Mononuclear cell (primary cell): Measurements from ENCODE around the gene KRTAP20-3. TPM values are rescaled to one million over a fixed set of nuclear protein-coding genes. Genes with fewer than 3 reads are reported as not detected.

ENCODE experiments used
- H3K27me3 ChIP-seq: 2 replicates; pipeline ENCODE4 v1.6.0; 2011; ENCODE audit warnings: low read length, control low read depth; ENCODE audit not compliant: insufficient read depth
- H3K4me1 ChIP-seq: 2 replicates; pipeline ENCODE4 v1.5.1; 2011; ENCODE audit warnings: mild to moderate bottlenecking, low read length, control low read depth; ENCODE audit not compliant: insufficient read depth
- H3K4me3 ChIP-seq: 2 replicates; pipeline ENCODE4 v1.5.1; 2011; ENCODE audit warnings: mild to moderate bottlenecking, low read length, moderate library complexity
- H3K9me3 ChIP-seq: 2 replicates; pipeline ENCODE4 v1.5.1; 2011; ENCODE audit warnings: low read depth, mild to moderate bottlenecking, control low read depth, low read length
- total RNA-seq: library from RNA; depleted of rRNA; stranded (reverse); fragments of >200 nt; gene quantifications from one replicate; pipeline ENCODE4 v1.2.3, GENCODE V29; 2012

The KRTAP20-3 gene
- total RNA-seq, 1 donor, result not detected

DNA sequence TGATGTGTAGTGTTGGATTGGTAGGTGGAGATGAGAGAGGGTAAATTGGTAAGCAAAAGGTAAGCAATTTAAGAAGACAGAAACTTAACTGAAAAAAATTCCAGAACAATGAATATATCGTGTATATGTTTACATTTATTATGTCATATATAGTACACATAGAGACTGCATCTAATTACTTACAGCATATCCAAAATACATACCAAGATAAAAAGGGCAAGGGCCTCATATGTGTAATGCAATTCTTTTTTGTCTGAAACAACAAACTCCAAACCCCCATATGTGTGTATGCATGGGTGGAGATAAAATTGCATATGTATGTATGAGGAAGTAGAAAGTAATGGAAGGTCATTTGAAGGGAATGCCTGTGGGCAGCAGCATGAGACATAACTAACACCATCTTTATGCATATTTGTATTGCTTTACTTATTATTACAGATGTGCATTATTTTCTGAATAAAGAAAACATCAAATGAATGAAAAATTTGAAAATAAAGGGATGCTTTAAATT is 4.3 kb downstream of the KRTAP20-3 start:
- no peak overlapping the region for H3K4me3 ChIP-seq

DNA sequence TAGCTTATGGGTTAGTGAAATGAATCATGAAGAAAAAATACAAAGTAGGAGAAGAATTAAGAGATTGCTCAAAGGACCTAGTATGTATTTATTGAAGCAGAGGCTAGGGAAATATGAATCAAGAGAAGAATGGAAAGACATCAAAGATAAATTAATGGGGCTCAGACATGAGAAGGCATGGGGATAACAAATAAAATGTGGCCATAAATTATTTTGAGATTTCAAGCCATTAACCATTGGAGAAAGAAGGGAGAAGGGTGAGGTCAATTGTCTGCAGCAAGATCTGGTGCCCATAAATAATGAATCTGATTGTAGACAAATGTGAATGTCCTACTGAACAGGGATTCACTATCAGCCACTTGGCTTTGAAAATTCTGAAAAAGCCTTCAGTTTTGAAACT is 10.2 kb downstream of the KRTAP20-3 start:
- Histone ChIP-seq H3K27me3 (no peaks in the 10 kb centered on the region), H3K4me3 (no peak overlapping the region), H3K4me1 (no peaks in the 10 kb centered on the region), H3K9me3 (no peaks in the 10 kb centered on the region)

More for the DNA sequence above, 4.3 kb downstream of the KRTAP20-3 start:
- Histone ChIP-seq H3K9me3 (no peaks in the 10 kb centered on the region), H3K4me1 (no peaks in the 10 kb centered on the region), H3K27me3 (no peaks in the 10 kb centered on the region)

DNA sequence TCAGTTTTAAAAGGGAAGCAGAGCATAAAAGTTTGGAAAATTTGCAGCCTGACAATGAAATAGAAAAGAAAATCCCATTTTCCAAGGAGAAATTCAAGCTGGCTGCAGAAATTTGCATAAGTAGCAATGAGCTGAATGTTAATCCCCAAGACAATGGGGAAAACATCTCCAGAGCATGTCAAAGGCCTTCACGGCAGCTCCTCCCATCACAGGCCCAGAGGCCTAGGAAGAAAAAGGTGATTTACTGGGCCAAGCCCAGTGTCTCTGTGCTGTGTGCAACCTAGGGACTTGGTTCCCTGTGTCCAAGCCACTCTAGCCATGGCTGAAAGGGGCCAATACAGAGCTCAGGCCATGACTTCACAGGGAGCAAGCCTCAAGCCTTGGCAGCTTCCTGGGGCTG is 26.1 kb downstream of the KRTAP20-3 start:
- H3K4me1 ChIP-seq, result no peaks in the 10 kb centered on the region
- no peak overlapping the region for H3K4me3 ChIP-seq
- H3K27me3 ChIP-seq, result no peaks in the 10 kb centered on the region
- H3K9me3 ChIP-seq, result no peaks in the 10 kb centered on the region

DNA sequence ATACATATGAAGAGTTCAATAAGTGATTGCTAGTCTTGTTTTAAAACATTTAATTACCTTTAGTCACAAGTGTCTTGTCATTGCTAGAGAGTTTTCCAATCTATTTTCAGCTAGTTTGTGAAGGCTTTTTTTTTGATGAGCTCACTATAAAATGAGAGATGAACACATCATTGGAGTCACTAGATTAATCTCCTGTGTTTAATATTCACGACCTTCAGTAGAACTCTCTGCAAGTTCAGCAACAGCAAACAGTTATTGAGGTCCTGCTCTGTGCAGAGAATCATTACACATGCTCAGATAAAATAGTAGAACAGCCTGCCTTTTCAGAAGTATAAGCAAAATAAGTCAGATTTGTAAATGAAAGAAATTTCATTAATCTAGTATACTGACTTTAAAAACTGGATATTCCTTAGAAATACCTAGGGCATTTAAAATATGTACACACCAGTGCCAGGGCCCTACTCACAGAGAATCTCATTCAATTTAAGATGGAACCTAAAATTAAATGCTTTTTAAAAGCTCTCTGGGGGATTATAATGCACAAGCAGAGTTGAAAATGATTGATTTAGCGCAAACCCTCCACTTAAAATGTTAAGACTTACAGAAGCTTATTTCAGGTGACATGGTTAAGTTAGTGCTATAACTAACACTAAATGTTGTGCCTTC is 30.5 kb downstream of the KRTAP20-3 start:
- H3K27me3 ChIP-seq, result no peaks in the 10 kb centered on the region
- H3K4me1 ChIP-seq, result no peaks in the 10 kb centered on the region
- no peak overlapping the region for H3K4me3 ChIP-seq
- no peaks in the 10 kb centered on the region for H3K9me3 ChIP-seq

DNA sequence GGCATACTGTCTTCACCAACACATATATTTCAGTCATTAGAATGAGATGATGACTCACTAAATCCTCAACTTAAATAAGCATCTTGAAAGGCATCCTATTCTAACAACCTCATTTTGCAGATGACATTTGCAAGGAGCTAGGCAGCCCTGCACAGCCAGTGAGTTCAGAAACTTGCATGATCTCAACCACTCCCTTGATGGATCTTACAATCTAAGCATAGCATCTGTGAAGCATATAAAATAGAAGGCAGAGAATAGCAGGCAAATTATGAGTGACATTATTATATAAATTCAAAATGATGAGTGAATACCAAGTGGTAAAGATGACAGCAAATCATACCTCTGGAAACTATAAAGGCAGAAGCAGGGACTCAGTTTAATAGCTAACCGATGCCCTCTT is 31.6 kb downstream of the KRTAP20-3 start:
- H3K27me3 ChIP-seq, result no peaks in the 10 kb centered on the region
- H3K4me1 ChIP-seq, result no peaks in the 10 kb centered on the region
- peaks cover 5% of the 10 kb centered on the region for H3K9me3 ChIP-seq
- no peak overlapping the region for H3K4me3 ChIP-seq

DNA sequence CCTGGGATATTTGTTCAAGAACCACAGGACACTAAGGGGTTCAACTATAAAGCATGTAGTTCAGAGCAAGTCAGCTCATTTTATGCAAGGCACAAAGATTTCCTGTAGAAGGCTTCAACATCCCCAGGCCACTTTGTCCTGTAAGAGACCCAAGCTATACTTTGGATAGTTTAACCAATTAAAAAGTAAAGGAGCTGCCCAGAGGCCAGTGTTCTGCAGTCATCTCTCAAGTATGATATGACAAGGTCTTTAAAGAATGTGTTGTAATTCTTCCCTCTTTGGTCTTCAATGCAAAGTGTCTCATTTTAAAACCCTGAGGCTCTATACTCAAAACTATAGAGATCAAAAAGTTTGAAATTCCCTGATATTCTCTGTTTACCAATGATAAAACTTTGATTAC is 34.1 kb downstream of the KRTAP20-3 start:
- Histone ChIP-seq H3K4me3 (no peak overlapping the region), H3K27me3 (no peaks in the 10 kb centered on the region), H3K4me1 (no peaks in the 10 kb centered on the region), H3K9me3 (peaks cover 5% of the 10 kb centered on the region)

DNA sequence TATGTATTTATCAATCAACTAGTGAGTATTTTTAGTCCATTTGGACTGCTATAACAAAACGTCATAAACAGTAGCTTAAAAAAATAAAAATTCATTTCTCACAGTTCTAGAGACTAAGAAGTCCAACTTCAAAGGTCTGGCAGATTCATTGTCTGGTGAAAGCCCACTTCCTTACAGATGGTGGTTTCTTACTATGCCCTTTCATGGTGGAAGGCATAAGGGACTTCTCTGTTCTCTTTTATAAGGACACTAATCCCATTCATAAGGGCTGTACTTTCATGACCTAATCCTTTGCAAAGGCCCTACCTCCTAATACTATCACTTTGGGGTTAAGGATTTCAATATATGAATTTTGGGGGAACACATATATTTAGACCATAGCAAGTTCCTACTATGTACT is 37.9 kb downstream of the KRTAP20-3 start:
- Histone ChIP-seq H3K4me1 (no peaks in the 10 kb centered on the region), H3K27me3 (no peaks in the 10 kb centered on the region), H3K9me3 (peaks cover 5% of the 10 kb centered on the region), H3K4me3 (no peak overlapping the region)

DNA sequence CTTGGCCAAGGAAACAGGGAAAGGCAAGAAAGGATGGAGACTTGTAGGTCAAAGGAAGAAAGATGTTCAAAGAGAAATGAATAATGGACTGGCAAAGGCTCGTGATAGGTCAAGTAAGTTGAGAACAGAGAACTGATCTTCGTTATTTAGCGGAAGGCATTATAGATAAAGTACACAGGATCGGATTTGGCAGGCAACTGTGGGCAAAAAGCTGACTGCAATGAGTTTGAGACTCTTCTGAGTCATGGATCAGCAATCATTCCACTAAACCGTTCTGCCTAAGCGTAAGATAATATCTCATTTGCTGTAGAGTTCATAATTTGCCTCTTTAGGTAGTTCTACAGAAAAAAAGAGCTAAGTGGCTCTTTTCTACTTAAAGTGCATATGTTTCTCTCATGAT is 41.8 kb downstream of the KRTAP20-3 start:
- no peaks in the 10 kb centered on the region for H3K9me3 ChIP-seq
- no peaks in the 10 kb centered on the region for H3K27me3 ChIP-seq
- H3K4me1 ChIP-seq, result no peaks in the 10 kb centered on the region
- no peak overlapping the region for H3K4me3 ChIP-seq

DNA sequence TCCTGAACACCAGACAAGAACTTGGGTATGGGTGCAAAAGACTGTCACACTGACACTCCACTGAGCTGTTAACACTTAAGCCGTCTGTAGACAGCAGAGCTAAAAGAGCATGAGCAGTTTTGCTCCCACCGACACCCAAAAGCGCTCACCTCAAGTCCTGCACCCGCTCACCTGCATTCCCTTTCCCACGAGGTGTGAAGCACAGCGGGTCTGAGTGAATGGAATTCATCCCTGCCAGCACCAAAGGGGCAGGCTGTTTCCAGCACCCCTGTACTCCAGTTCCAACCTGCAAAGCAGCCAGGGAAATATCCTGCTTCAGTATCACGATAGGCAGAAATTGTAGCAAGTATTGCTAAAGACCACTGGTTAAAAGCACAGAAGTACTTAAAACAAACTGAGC is 47.2 kb downstream of the KRTAP20-3 start:
- H3K4me3 ChIP-seq, result no peak overlapping the region
- no peaks in the 10 kb centered on the region for H3K27me3 ChIP-seq
- H3K9me3 ChIP-seq, result no peaks in the 10 kb centered on the region
- H3K4me1 ChIP-seq, result no peaks in the 10 kb centered on the region

Other genes with a start within 250 kb of the KRTAP20-3 start
- not detected for gene KRTAP13-1, start 246.8 kb upstream of the KRTAP20-3 start, total RNA-seq
- not detected for gene KRTAP13-3, start 216.9 kb upstream of the KRTAP20-3 start, total RNA-seq
- not detected for gene KRTAP13-4, start 212.6 kb upstream of the KRTAP20-3 start, total RNA-seq
- not detected for gene KRTAP15-1, start 202.6 kb upstream of the KRTAP20-3 start, total RNA-seq
- gene KRTAP19-1, start 162.5 kb upstream of the KRTAP20-3 start, total RNA-seq, result not detected
- gene KRTAP19-2, start 155.4 kb upstream of the KRTAP20-3 start, total RNA-seq, result not detected
- gene KRTAP19-3, start 150.9 kb upstream of the KRTAP20-3 start, total RNA-seq, result not detected
- gene KRTAP19-4, start 145.7 kb upstream of the KRTAP20-3 start, total RNA-seq, result not detected
- gene KRTAP19-5, start 140.7 kb upstream of the KRTAP20-3 start, total RNA-seq, result not detected
- not detected for gene KRTAP19-6, start 101.0 kb upstream of the KRTAP20-3 start, total RNA-seq
- not detected for gene KRTAP19-7, start 81.5 kb upstream of the KRTAP20-3 start, total RNA-seq
- not detected for gene KRTAP22-2, start 52.5 kb upstream of the KRTAP20-3 start, total RNA-seq
- not detected for gene KRTAP6-3, start 50.4 kb upstream of the KRTAP20-3 start, total RNA-seq
- gene KRTAP6-2, start 44.0 kb upstream of the KRTAP20-3 start, total RNA-seq, result not detected
- not detected for gene KRTAP22-1, start 41.8 kb upstream of the KRTAP20-3 start, total RNA-seq
- gene KRTAP6-1, start 28.9 kb upstream of the KRTAP20-3 start, total RNA-seq, result not detected
- not detected for gene KRTAP20-1, start 26.4 kb upstream of the KRTAP20-3 start, total RNA-seq
- not detected for gene KRTAP20-4, start 22.2 kb upstream of the KRTAP20-3 start, total RNA-seq
- gene KRTAP20-2, start 7.7 kb upstream of the KRTAP20-3 start, total RNA-seq, result not detected
- not detected for gene KRTAP21-3, start 75.9 kb downstream of the KRTAP20-3 start, total RNA-seq
- gene KRTAP21-2, start 104.4 kb downstream of the KRTAP20-3 start, total RNA-seq, result not detected
- not detected for gene KRTAP21-1, start 112.6 kb downstream of the KRTAP20-3 start, total RNA-seq
- gene KRTAP8-1, start 170.4 kb downstream of the KRTAP20-3 start, total RNA-seq, result not detected
- gene KRTAP7-1, start 186.9 kb downstream of the KRTAP20-3 start, total RNA-seq, result not detected
- gene KRTAP11-1, start 238.7 kb downstream of the KRTAP20-3 start, total RNA-seq, result not detected